Measurements from ENCODE around the gene RNU6-8. TPM values are rescaled to one million over a fixed set of nuclear protein-coding genes. Genes with fewer than 3 reads are reported as not detected.

RNU6-8 gene
- total and polyA plus RNA-seq, 10 of the 15 experiments (the other 5 are each of a cell fraction or from before 2014, with no cell fraction given), result not detected

DNA sequence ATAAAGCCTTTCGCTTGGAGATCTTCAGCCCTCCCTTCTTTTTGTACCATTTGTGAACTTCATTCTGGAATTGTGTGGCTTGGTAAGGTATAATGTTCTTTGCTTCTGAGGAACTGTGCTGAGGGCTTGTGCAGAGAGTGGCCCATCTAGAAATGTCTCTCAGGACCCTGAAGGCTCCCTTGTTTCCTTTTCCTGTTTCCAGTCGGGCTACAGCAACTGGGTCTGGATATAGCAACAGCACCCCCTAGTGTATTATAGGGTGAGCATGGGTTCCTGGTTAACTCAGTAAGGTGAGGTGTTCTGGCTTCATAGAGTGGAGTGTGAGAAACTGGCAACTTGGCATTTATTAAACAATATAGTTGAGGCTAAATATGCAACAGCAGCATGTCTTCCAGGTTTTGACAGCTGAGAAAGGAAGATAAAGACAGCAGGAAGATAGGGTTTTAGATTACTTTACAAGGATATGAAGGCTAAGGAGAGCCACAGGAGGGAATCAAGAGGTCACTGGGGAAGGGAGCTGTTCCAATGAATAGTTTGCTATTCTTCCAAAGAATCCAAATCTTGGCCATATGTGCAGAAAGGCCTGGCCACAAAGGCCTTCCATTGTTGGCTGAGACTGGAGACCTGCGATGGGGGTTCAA, 49.1 kb upstream of the RNU6-8 start (continued):
- TF ChIP-seq, protein P1, sequence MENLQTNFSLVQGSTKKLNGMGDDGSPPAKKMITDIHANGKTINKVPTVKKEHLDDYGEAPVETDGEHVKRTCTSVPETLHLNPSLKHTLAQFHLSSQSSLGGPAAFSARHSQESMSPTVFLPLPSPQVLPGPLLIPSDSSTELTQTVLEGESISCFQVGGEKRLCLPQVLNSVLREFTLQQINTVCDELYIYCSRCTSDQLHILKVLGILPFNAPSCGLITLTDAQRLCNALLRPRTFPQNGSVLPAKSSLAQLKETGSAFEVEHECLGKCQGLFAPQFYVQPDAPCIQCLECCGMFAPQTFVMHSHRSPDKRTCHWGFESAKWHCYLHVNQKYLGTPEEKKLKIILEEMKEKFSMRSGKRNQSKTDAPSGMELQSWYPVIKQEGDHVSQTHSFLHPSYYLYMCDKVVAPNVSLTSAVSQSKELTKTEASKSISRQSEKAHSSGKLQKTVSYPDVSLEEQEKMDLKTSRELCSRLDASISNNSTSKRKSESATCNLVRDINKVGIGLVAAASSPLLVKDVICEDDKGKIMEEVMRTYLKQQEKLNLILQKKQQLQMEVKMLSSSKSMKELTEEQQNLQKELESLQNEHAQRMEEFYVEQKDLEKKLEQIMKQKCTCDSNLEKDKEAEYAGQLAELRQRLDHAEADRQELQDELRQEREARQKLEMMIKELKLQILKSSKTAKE (IDR thresholded peaks at IDR 0.05; ENCODE audit: low read depth, poor library complexity, severe bottlenecking), result peak; percentile 41
- TF ChIP-seq CREM (IDR thresholded peaks at IDR 0.05; ENCODE audit: low read depth), result no peak
- TF ChIP-seq BACH1 (IDR thresholded peaks at IDR 0.05; ENCODE audit: borderline replicate concordance), result no peak
- no peak for TF ChIP-seq NR2C1 (IDR thresholded peaks at IDR 0.05)
- TF ChIP-seq IKZF1 (conservative IDR thresholded peaks at IDR 0.05), result peak; percentile 46
- peak; percentile 97 for TF ChIP-seq RAD21 (IDR thresholded peaks at IDR 0.05; ENCODE audit: insufficient read depth, low read depth, low read length)
- no peak for TF ChIP-seq CHD4 (IDR thresholded peaks at IDR 0.05)
- TF ChIP-seq SIX5 (IDR thresholded peaks at IDR 0.05; ENCODE audit: low read depth, low read length, severe bottlenecking), result no peak
- TF ChIP-seq PML (IDR thresholded peaks at IDR 0.05; ENCODE audit: low read length), result no peak
- TF ChIP-seq MYB (IDR thresholded peaks at IDR 0.05; ENCODE audit: borderline replicate concordance, low read depth, low read length), result no peak
- TF ChIP-seq, protein P2, sequence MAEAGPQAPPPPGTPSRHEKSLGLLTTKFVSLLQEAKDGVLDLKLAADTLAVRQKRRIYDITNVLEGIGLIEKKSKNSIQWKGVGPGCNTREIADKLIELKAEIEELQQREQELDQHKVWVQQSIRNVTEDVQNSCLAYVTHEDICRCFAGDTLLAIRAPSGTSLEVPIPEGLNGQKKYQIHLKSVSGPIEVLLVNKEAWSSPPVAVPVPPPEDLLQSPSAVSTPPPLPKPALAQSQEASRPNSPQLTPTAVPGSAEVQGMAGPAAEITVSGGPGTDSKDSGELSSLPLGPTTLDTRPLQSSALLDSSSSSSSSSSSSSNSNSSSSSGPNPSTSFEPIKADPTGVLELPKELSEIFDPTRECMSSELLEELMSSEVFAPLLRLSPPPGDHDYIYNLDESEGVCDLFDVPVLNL (IDR thresholded peaks at IDR 0.05; ENCODE audit: low read depth, low read length), result 0 out of 2 replicates have a peak, but pooled peaks have one; percentile 25
- TF ChIP-seq SIN3A (IDR thresholded peaks at IDR 0.05; ENCODE audit: low read depth, low read length), result no peak
- no peak for TF ChIP-seq BCL11A (IDR thresholded peaks at IDR 0.05; ENCODE audit: low read depth, low read length)
- TF ChIP-seq, protein P3, sequence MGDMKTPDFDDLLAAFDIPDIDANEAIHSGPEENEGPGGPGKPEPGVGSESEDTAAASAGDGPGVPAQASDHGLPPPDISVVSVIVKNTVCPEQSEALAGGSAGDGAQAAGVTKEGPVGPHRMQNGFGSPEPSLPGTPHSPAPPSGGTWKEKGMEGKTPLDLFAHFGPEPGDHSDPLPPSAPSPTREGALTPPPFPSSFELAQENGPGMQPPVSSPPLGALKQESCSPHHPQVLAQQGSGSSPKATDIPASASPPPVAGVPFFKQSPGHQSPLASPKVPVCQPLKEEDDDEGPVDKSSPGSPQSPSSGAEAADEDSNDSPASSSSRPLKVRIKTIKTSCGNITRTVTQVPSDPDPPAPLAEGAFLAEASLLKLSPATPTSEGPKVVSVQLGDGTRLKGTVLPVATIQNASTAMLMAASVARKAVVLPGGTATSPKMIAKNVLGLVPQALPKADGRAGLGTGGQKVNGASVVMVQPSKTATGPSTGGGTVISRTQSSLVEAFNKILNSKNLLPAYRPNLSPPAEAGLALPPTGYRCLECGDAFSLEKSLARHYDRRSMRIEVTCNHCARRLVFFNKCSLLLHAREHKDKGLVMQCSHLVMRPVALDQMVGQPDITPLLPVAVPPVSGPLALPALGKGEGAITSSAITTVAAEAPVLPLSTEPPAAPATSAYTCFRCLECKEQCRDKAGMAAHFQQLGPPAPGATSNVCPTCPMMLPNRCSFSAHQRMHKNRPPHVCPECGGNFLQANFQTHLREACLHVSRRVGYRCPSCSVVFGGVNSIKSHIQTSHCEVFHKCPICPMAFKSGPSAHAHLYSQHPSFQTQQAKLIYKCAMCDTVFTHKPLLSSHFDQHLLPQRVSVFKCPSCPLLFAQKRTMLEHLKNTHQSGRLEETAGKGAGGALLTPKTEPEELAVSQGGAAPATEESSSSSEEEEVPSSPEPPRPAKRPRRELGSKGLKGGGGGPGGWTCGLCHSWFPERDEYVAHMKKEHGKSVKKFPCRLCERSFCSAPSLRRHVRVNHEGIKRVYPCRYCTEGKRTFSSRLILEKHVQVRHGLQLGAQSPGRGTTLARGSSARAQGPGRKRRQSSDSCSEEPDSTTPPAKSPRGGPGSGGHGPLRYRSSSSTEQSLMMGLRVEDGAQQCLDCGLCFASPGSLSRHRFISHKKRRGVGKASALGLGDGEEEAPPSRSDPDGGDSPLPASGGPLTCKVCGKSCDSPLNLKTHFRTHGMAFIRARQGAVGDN (IDR thresholded peaks at IDR 0.05), result no peak

Measured in GM12878 (cell line).